Activated T-cell treated with anti-CD3 and anti-CD28 coated beads, Interleukin-2, amount 50 U/mL, for 24 hours (primary cell): ENCODE data around the gene KRT33A.
"Not testable (repeated sequence)": the region's sequence is repeated elsewhere in the genome, so short reads cannot be mapped to it uniquely, and the experiment has no call there.

Source experiments
- DNase-seq: peaks from one replicate; pipeline ENCODE4 v3.0.0-alpha.2; 2020
- H3K27ac Mint-ChIP-seq: 2 replicates; pipeline ENCODE4 v1.8.0; 2020; ENCODE audit warnings: mild to moderate bottlenecking, mixed read lengths
- H3K27me3 Mint-ChIP-seq: 2 replicates; pipeline ENCODE4 v1.8.0; 2020; ENCODE audit warnings: mixed read lengths
- H3K36me3 Mint-ChIP-seq: 2 replicates; pipeline ENCODE4 v1.8.0; 2020; ENCODE audit warnings: low read depth, mixed read lengths
- H3K4me1 Mint-ChIP-seq: 2 replicates; pipeline ENCODE4 v1.8.0; 2020; ENCODE audit warnings: low read depth, mixed read lengths
- H3K4me3 Mint-ChIP-seq: 2 replicates; pipeline ENCODE4 v1.8.0; 2020; ENCODE audit warnings: mild to moderate bottlenecking, moderate library complexity, mixed read lengths
- H3K9me3 Mint-ChIP-seq: 2 replicates; pipeline ENCODE4 v1.8.0; 2020; ENCODE audit warnings: mixed read lengths

Gene KRT33A

GRCh38 chr17:41381943-41382342 lies 31.3 kb upstream of the KRT33A start, which contains the start of gene KRT34:
KRT34 (minus strand) TSS chr17:41382306; CDS start chr17:41382246, 60 bp downstream.
- H3K4me3 Mint-ChIP-seq, H3K27ac Mint-ChIP-seq, H3K9me3 Mint-ChIP-seq, DNase-seq, H3K27me3 Mint-ChIP-seq, H3K36me3 Mint-ChIP-seq: not testable (repeated sequence)
- peaks cover 11% of the 10 kb centered on the region for H3K4me1 Mint-ChIP-seq

- H3K27me3 Mint-ChIP-seq, H3K9me3 Mint-ChIP-seq, DNase-seq, H3K27ac Mint-ChIP-seq, H3K4me3 Mint-ChIP-seq, H3K36me3 Mint-ChIP-seq: not testable (repeated sequence)
- peaks cover 11% of the 10 kb centered on the region for H3K4me1 Mint-ChIP-seq
These were observed 29.5 kb upstream of the KRT33A start for GRCh38 chr17:41380091-41380490.

DNA sequence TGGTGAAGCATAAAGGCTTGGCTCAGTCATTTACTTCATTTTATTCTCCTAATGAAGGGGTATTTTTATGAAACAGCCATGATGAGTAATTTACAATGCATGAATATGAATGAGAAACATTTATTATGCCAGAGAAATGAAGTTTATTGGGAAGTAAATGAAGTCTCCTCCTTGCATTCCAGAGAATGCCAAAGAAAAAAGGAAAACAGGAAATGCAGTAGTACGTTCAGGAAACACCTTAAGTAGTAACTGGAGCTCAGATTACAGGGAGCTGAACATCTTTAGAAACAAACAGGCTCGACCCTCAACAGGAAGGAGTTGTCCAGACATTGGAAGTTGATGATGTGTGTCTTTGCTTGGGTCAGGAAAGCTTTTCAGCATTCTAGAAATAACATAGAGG lies 26.9 kb upstream of the KRT33A start:
- no peaks in the 10 kb centered on the region for H3K36me3 Mint-ChIP-seq
- H3K27ac Mint-ChIP-seq, result no peak overlapping the region
- DNase-seq, result no peak
- no peak overlapping the region for H3K4me3 Mint-ChIP-seq
- peaks cover 6% of the 10 kb centered on the region for H3K9me3 Mint-ChIP-seq
- peaks cover 11% of the 10 kb centered on the region for H3K4me1 Mint-ChIP-seq
- no peaks in the 10 kb centered on the region for H3K27me3 Mint-ChIP-seq

DNA sequence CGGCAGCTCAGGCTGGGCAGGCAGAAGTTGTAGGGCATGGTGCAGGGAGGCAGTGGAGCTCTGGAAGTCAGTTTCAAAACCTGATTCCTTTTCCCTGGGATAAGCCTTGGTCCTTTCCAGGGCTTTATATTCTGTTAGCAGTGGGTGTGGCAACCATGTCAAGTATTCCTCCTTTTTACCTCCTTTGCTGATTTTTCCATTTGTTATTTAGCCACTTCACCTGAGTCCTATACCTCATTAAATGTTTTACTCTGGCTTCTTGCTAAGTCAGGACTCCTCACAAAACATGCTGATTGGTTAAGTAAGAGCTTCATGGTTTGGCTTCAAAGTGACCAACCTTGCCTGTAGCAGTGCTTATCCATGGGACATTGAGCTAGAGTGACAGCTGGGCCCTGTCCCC lies 19.1 kb upstream of the KRT33A start, which contains the start of gene KRT33B:
Gene KRT33B, minus strand, starts transcription at position 101 of the 400 bp plus-strand sequence. Its CDS starts 63 bp downstream, at position 38.
- Mint-ChIP-seq H3K4me3 (no peak within 1 kb of the TSS), H3K27ac (no peak within 1 kb of the TSS), H3K27me3 (no peaks in the 10 kb centered on the region), H3K36me3 (no peaks in the 10 kb centered on the region), H3K4me1 (peaks cover 2% of the 10 kb centered on the region), H3K9me3 (peaks cover 4% of the 10 kb centered on the region)
- no peak for DNase-seq

GRCh38 chr17:41369023-41369422 lies 18.4 kb upstream of the KRT33A start:
- H3K36me3 Mint-ChIP-seq, result no peaks in the 10 kb centered on the region
- H3K27me3 Mint-ChIP-seq, result no peaks in the 10 kb centered on the region
- H3K4me3 Mint-ChIP-seq, result no peak overlapping the region
- peaks cover 6% of the 10 kb centered on the region for H3K4me1 Mint-ChIP-seq
- DNase-seq, result no peak
- no peaks in the 10 kb centered on the region for H3K9me3 Mint-ChIP-seq
- no peak overlapping the region for H3K27ac Mint-ChIP-seq

- Mint-ChIP-seq H3K4me1 (peaks cover 6% of the 10 kb centered on the region), H3K36me3 (no peaks in the 10 kb centered on the region), H3K27me3 (no peaks in the 10 kb centered on the region), H3K4me3 (no peak overlapping the region), H3K9me3 (no peaks in the 10 kb centered on the region), H3K27ac (no peak overlapping the region)
- no peak for DNase-seq
These were observed 16.9 kb upstream of the KRT33A start for GRCh38 chr17:41367426-41368075.

- no peak for DNase-seq
- no peaks in the 10 kb centered on the region for H3K36me3 Mint-ChIP-seq
- no peak overlapping the region for H3K27ac Mint-ChIP-seq
- H3K27me3 Mint-ChIP-seq, result no peaks in the 10 kb centered on the region
- H3K4me3 Mint-ChIP-seq, result no peak overlapping the region
- no peaks in the 10 kb centered on the region for H3K9me3 Mint-ChIP-seq
- peaks cover 6% of the 10 kb centered on the region for H3K4me1 Mint-ChIP-seq
These were observed 15.4 kb upstream of the KRT33A start for GRCh38 chr17:41366070-41366469.

- H3K4me3 Mint-ChIP-seq, result no peak overlapping the region
- H3K4me1 Mint-ChIP-seq, result peaks cover 5% of the 10 kb centered on the region
- no peak for DNase-seq
- H3K27me3 Mint-ChIP-seq, result no peaks in the 10 kb centered on the region
- no peak overlapping the region for H3K27ac Mint-ChIP-seq
- H3K36me3 Mint-ChIP-seq, result no peaks in the 10 kb centered on the region
- no peaks in the 10 kb centered on the region for H3K9me3 Mint-ChIP-seq
These were observed 13.3 kb upstream of the KRT33A start for GRCh38 chr17:41363881-41364280.

- H3K36me3 Mint-ChIP-seq, result no peaks in the 10 kb centered on the region
- no peak for DNase-seq
- H3K27ac Mint-ChIP-seq, result no peak overlapping the region
- H3K27me3 Mint-ChIP-seq, result no peaks in the 10 kb centered on the region
- peaks cover 5% of the 10 kb centered on the region for H3K4me1 Mint-ChIP-seq
- no peak overlapping the region for H3K4me3 Mint-ChIP-seq
- H3K9me3 Mint-ChIP-seq, result peaks cover 2% of the 10 kb centered on the region
These were observed 9.8 kb upstream of the KRT33A start for GRCh38 chr17:41360296-41360995.

- H3K36me3 Mint-ChIP-seq, result no peaks in the 10 kb centered on the region
- H3K4me1 Mint-ChIP-seq, result peaks cover 13% of the 10 kb centered on the region
- no peaks in the 10 kb centered on the region for H3K27me3 Mint-ChIP-seq
- no peak for DNase-seq
- H3K9me3 Mint-ChIP-seq, result peaks cover 2% of the 10 kb centered on the region
- no peak overlapping the region for H3K27ac Mint-ChIP-seq
- H3K4me3 Mint-ChIP-seq, result no peak overlapping the region
These were observed 3.9 kb upstream of the KRT33A start for GRCh38 chr17:41354536-41354935.

GRCh38 chr17:41352597-41353366 lies 2.2 kb upstream of the KRT33A start:
- no peak overlapping the region for H3K27ac Mint-ChIP-seq
- no peaks in the 10 kb centered on the region for H3K36me3 Mint-ChIP-seq
- H3K4me1 Mint-ChIP-seq, result peaks cover 13% of the 10 kb centered on the region
- DNase-seq, result no peak
- no peaks in the 10 kb centered on the region for H3K27me3 Mint-ChIP-seq
- no peak overlapping the region for H3K4me3 Mint-ChIP-seq
- peaks cover 2% of the 10 kb centered on the region for H3K9me3 Mint-ChIP-seq

DNA sequence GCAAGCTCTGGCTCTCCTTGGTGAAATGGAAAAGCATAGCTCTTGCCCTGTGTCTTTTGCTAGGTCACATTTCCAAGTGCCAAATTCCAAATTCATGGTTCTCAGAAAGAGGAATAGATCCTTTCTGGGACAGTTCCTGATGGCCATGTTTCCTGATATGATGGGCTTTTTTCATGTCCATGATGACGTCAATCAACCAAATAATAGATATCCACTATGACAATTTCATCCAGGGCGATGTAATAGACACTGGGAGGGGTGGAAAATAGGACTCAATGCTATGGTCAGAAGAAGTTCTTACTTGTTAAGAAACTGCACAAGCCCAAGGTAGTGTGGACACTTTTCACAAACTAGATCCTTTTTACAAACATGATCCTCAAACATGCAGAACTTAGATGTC lies 549 bp upstream of the KRT33A start:
- no peak for DNase-seq

GRCh38 chr17:41347869-41348760 lies 2.5 kb downstream of the KRT33A start:
- DNase-seq, result no peak
- peaks cover 3% of the 10 kb centered on the region for H3K9me3 Mint-ChIP-seq
- H3K4me3 Mint-ChIP-seq, result no peak overlapping the region
- H3K27me3 Mint-ChIP-seq, result no peaks in the 10 kb centered on the region
- peaks cover 17% of the 10 kb centered on the region for H3K4me1 Mint-ChIP-seq
- H3K27ac Mint-ChIP-seq, result no peak overlapping the region
- peaks cover 3% of the 10 kb centered on the region for H3K36me3 Mint-ChIP-seq

More for the DNA sequence above, 549 bp upstream of the KRT33A start:
- Mint-ChIP-seq H3K9me3 (no peaks in the 10 kb centered on the region), H3K27me3 (no peaks in the 10 kb centered on the region), H3K4me3 (no peak overlapping the region), H3K36me3 (no peaks in the 10 kb centered on the region), H3K27ac (no peak overlapping the region), H3K4me1 (peaks cover 13% of the 10 kb centered on the region)

- peaks cover 22% of the 10 kb centered on the region for H3K4me1 Mint-ChIP-seq
- not testable (repeated sequence) for H3K27ac Mint-ChIP-seq
These were observed 4.2 kb downstream of the KRT33A start for GRCh38 chr17:41346421-41346820.

More at GRCh38 chr17:41346421-41346820, 4.2 kb downstream of the KRT33A start:
- not testable (repeated sequence) for H3K36me3 Mint-ChIP-seq, DNase-seq, H3K27me3 Mint-ChIP-seq, H3K4me3 Mint-ChIP-seq
- H3K9me3 Mint-ChIP-seq, result peaks cover 10% of the 10 kb centered on the region
